Tibial nerve (tissue), 4 donors: ENCODE results near the gene HNRNPD. TPM values are rescaled to one million over a fixed set of nuclear protein-coding genes. Genes with fewer than 3 reads are reported as not detected.
A peak's percentile ranks its signal among the peaks of the same experiment; 100 is the strongest.
"Not testable (repeated sequence)": the region's sequence is repeated elsewhere in the genome, so short reads cannot be mapped to it uniquely, and the experiment has no call there.

Experiments used
- DNase-seq, 2 donors: peaks; one replicate each; pipeline ENCODE4 v3.0.0-alpha.2; 2019; ENCODE audit warnings: low spot score in 2 of 2
- H3K27ac ChIP-seq, 4 donors: fragments of 200-600 bp; sonication (generic) in 3 of 4; one replicate each; pipeline ENCODE4 v1.5.1; 2017 to 2019; ENCODE audit warnings: mild to moderate bottlenecking in 1 of 4
- H3K27me3 ChIP-seq, 2 donors: fragments of 200-600 bp; sonication (generic) in 1 of 2; one replicate each; pipeline versions ENCODE4 v1.5.1 to v1.6.0; 2017 to 2019
- H3K36me3 ChIP-seq, 3 donors: fragments of 200-600 bp; sonication (generic); one replicate each; pipeline ENCODE4 v1.5.1; 2018 to 2019
- H3K4me1 ChIP-seq, 4 donors: fragments of 200-600 bp; sonication (generic) in 3 of 4; one replicate each; pipeline ENCODE4 v1.5.1; 2017 to 2019
- H3K4me3 ChIP-seq, 4 donors: fragments of 200-600 bp; sonication (generic) in 3 of 4; one replicate each; pipeline ENCODE4 v1.5.1; 2017 to 2019; ENCODE audit warnings: mild to moderate bottlenecking in 1 of 4, moderate library complexity in 1 of 4
- H3K9me3 ChIP-seq, 4 donors: fragments of 200-600 bp; sonication (generic) in 3 of 4; one replicate each; pipeline ENCODE4 v1.5.1; 2017 to 2019
- EP300 ChIP-seq, 2 donors: sonication (generic); formaldehyde crosslinking; IDR thresholded peaks; one replicate each; pipeline ENCODE4 v1.6.1; 2017; ENCODE audit warnings: antibody characterized with exemption in 2 of 2, mild to moderate bottlenecking in 1 of 2
- POLR2A ChIP-seq, 2 donors: fragments of 450-650 bp; IDR thresholded peaks; one replicate each; pipeline ENCODE4 v1.6.1; 2017; ENCODE audit warnings: antibody characterized with exemption in 2 of 2, mild to moderate bottlenecking in 2 of 2, moderate library complexity in 2 of 2
- WGBS, 2 donors: methylation state at CpG; one replicate each; pipeline ENCODE4 v1.1.5; 2018; 5-methylcytosine and 5-hydroxymethylcytosine counted together
- total RNA-seq, 4 donors: library from RNA; depleted of rRNA; stranded (reverse); fragments of >200 nt; gene quantifications; one replicate each; pipeline ENCODE4 v1.1.0, GENCODE V29; 2016
- TF ChIP-seq, protein P1 (sequence below), 5 experiments: fragments of 200-600 bp in 3 of 5; fragments of 450-650 bp in 2 of 5; sonication (generic) in 3 of 5; IDR thresholded peaks; one replicate each; pipeline ENCODE4 v1.5.1; 2016 to 2019; ENCODE audit warnings: antibody characterized with exemption in 5 of 5, mild to moderate bottlenecking in 3 of 5, moderate library complexity in 2 of 5

The HNRNPD gene
- total RNA-seq, 4 donors from 2014 or later = 69.9 to 98.5 (median 91.2) TPM

DNA sequence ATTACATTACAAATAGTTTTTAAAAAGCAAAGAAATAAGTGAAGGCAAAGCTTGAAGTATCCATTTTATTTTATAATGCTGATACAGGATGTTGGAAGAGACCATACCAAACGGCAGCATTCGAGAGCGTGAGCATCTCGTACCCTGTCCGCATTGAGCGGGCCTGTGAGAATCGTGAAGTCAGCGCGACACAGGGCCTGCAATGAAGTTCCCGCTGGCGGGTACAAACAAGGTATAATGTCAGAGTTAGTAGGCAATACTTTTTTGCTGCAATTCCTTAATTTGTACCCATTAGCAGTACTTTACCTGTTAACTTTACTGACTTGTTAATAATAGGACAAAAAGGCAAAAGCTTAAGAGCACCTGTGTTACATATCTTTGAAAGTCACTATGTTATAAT is 19.0 kb downstream of the HNRNPD start:
- H3K4me1 ChIP-seq = peaks cover 0 to 64% (median 14%) of the 10 kb centered on the region in 4 donors
- H3K27ac ChIP-seq = no peak overlapping the region
- peaks cover 4 to 67% (median 13%) of the 10 kb centered on the region in 3 donors for H3K36me3 ChIP-seq
- no peak for DNase-seq
- H3K4me3 ChIP-seq = no peak overlapping the region
- TF ChIP-seq, protein P1, sequence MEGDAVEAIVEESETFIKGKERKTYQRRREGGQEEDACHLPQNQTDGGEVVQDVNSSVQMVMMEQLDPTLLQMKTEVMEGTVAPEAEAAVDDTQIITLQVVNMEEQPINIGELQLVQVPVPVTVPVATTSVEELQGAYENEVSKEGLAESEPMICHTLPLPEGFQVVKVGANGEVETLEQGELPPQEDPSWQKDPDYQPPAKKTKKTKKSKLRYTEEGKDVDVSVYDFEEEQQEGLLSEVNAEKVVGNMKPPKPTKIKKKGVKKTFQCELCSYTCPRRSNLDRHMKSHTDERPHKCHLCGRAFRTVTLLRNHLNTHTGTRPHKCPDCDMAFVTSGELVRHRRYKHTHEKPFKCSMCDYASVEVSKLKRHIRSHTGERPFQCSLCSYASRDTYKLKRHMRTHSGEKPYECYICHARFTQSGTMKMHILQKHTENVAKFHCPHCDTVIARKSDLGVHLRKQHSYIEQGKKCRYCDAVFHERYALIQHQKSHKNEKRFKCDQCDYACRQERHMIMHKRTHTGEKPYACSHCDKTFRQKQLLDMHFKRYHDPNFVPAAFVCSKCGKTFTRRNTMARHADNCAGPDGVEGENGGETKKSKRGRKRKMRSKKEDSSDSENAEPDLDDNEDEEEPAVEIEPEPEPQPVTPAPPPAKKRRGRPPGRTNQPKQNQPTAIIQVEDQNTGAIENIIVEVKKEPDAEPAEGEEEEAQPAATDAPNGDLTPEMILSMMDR (IDR thresholded peaks at IDR 0.05) = no peak
- TF ChIP-seq EP300 (IDR thresholded peaks at IDR 0.05) (no peak), POLR2A (IDR thresholded peaks at IDR 0.05) (no peak)
- H3K27me3 ChIP-seq = no peaks in the 10 kb centered on the region
- WGBS, 2 donors = 93 to 94% methylated on average over 11 of the region's 11 CpGs
- H3K9me3 ChIP-seq = no peaks in the 10 kb centered on the region

DNA sequence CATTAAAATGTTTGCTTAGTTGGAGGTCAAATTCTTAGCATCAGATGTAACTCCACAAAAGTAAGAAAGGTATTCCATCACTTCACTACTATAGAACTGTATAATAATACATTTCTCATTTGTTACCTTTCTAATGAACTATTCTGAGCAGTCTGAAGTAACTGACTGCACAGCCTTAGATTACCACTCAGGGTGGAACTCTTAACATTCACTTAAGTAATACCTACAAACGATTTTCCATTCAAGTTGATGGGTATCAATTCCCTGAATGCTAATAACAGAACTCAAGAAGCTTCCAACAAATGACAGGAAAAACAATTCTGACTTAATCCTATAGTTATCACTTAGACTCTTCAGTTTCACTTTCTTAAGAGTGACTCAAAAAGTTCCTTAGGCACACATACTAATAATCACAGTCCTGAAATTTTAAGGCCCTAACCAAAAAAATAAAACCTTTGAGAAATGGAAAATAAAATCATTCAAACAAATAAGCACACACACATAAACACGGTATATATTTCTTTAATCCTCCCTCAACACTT is 20.9 kb downstream of the HNRNPD start:
- peaks cover 0 to 45% (median 1%) of the 10 kb centered on the region in 4 donors for H3K4me1 ChIP-seq
- H3K9me3 ChIP-seq = no peaks in the 10 kb centered on the region
- no peak overlapping the region for H3K4me3 ChIP-seq
- no peak for DNase-seq
- TF ChIP-seq EP300 (IDR thresholded peaks at IDR 0.05) (no peak), POLR2A (IDR thresholded peaks at IDR 0.05) (no peak)
- TF ChIP-seq, protein P1 (IDR thresholded peaks at IDR 0.05) = no peak
- H3K27me3 ChIP-seq = no peaks in the 10 kb centered on the region
- H3K27ac ChIP-seq = peak overlapping the region in 1 of 4 donors; percentile 11
- peaks cover 4 to 62% (median 13%) of the 10 kb centered on the region in 3 donors for H3K36me3 ChIP-seq
- WGBS, 2 donors = 43 to 60% methylated on average over 2 of the region's 2 CpGs

DNA sequence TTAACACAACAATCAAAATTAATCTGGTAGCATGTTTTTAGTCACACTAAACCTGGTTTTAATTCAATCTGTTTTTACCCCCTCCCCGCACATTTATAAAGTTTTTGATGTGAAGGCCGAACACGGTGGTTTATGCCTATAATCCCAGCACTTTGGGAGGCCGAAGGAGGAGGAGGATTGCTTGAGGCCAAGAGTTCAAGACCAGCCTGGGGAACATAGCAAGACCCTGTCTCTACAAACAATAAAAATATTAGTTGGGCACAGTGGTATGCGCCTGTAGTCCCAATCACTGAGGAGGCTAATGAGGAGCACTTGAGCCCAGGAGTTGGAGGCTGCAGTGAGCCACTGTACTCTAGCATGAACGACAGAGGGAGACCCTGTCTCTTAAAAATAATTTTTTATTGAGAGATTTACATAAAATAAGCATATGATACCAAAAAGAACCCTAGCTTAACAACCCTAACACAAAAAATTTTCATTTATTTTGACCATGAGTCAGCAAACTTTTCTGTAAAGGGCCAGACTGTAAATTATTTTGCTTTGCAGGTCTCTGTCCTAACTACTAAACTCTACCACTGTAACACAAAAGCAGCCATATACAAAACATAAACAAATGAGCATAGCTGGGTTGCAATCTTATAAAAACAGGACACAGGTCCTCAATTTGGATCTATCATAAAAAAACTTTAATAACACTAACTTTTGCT is 21.5 kb downstream of the HNRNPD start:
- Histone ChIP-seq H3K4me3 (no peak overlapping the region), H3K9me3 (no peaks in the 10 kb centered on the region), H3K27me3 (no peaks in the 10 kb centered on the region), H3K36me3 (peaks cover 4 to 68% (median 13%) of the 10 kb centered on the region in 3 donors), H3K4me1 (peaks cover 0 to 38% (median 0%) of the 10 kb centered on the region in 4 donors), H3K27ac (peak overlapping the region in 1 of 4 donors; percentile 11)
- WGBS, 2 donors = 89 to 90% methylated on average over 6 of the region's 6 CpGs
- DNase-seq = no peak
- no peak for TF ChIP-seq POLR2A (IDR thresholded peaks at IDR 0.05)
- TF ChIP-seq, protein P1 (IDR thresholded peaks at IDR 0.05) = no peak

DNA sequence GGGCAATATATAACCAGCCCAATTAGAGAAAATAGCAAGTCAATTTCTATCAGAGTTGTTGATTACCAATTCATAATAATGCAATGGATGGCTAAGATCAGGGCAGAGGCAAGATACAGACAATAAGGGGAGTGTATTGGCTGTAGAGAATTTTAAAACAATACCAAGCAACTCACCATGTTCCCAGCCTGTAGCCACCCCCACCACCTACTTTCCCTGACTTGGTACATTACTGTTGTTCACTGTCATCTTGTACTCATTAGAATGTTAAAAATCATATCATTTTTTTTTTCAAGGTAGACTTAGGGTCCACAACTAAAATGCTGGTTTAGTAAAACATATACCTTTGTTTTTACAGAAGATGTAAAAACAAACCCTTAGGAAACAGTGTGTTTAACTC is 27.7 kb downstream of the HNRNPD start:
- H3K36me3 ChIP-seq = peaks cover 0 to 26% (median 0%) of the 10 kb centered on the region in 3 donors
- H3K27me3 ChIP-seq = no peaks in the 10 kb centered on the region
- TF ChIP-seq POLR2A (IDR thresholded peaks at IDR 0.05) (no peak), EP300 (IDR thresholded peaks at IDR 0.05) (no peak)
- TF ChIP-seq, protein P1 (IDR thresholded peaks at IDR 0.05) = no peak

DNA sequence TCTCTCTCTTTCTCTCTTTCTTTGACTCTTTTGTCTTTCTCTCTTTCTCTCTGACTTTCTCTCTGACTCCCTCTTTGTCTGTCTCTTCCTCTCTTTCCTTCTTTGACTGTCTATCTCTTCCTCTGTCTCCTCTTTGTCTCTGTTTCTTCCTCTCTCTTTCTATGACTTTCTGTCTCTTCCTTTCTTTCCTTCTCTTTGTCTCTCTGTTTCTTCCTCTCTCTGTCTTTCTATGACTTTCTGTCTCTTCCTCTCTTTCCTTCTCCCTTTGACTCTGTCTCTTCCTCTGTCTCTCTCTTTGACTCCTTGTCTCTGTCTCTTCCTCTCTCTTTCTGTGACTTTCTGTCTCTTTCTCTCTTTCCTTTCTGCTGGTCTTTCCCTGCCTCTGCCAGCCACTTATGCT is 38.7 kb downstream of the HNRNPD start:
- peaks cover 0 to 10% (median 0%) of the 10 kb centered on the region in 4 donors for H3K9me3 ChIP-seq
- no peaks in the 10 kb centered on the region for H3K27me3 ChIP-seq
- DNase-seq = no peak
- H3K36me3 ChIP-seq = peaks cover 0 to 10% (median 0%) of the 10 kb centered on the region in 3 donors
- H3K27ac ChIP-seq = no peak overlapping the region
- no peaks in the 10 kb centered on the region for H3K4me1 ChIP-seq
- TF ChIP-seq POLR2A (IDR thresholded peaks at IDR 0.05) = no peak
- TF ChIP-seq, protein P1 (IDR thresholded peaks at IDR 0.05) = no peak
- TF ChIP-seq EP300 (IDR thresholded peaks at IDR 0.05) = no peak
- no peak overlapping the region for H3K4me3 ChIP-seq

More for the DNA sequence above, 27.7 kb downstream of the HNRNPD start:
- H3K9me3 ChIP-seq = no peaks in the 10 kb centered on the region
- DNase-seq = no peak
- no peak overlapping the region for H3K27ac ChIP-seq
- no peaks in the 10 kb centered on the region for H3K4me1 ChIP-seq
- H3K4me3 ChIP-seq = no peak overlapping the region

DNA sequence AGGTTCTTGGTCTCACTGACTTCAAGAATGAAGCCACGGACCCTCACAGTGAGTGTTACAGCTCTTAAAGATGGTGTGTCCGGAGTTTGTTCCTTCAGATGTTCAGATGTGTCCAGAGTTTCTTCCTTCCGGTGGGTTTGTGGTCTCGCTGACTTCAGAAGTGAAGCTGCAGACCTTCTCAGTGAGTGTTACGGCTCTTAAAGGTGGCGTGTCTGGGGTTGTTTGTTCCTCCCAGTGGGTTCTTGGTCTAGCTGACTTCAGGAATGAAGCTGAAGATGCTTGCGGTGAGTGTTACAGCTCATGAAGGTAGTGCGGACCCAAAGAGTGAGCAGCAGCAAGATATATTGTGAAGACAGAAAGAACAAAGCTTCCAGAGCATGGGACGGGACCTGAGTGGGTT is 40.1 kb downstream of the HNRNPD start:
- not testable (repeated sequence) for H3K27me3 ChIP-seq, H3K36me3 ChIP-seq, H3K4me1 ChIP-seq, DNase-seq, H3K27ac ChIP-seq, H3K4me3 ChIP-seq
- H3K9me3 ChIP-seq = peaks cover 0 to 19% (median 0%) of the 10 kb centered on the region in 4 donors
- 95 to 96% methylated on average over 9 of the region's 9 CpGs for WGBS, 2 donors
